ENCODE data around the gene OLIG1.

DNA sequence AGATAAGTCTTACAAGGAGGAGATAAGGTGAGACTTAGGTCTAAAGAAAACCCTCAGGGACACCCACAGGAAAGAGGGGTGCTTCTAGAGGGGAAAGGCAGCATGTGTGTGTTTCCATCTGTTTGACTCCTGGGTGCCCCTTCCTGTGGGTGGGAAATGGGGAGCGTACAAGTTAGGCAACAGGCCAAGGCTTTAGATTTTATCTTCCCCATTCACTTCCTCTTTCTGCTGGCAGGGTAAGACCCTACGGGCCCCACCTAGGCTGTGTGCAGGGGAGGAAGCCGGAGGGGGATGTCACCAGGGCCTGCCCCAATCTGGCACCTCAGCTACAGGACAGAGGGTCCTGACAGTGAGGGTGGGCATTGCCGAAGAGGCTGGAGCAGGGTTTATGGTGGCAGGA lies 2.5 kb upstream of the OLIG1 start:
- TF ChIP-seq EZH2 (IDR thresholded peaks at IDR 0.05), result no peak
- TF ChIP-seq POLR2AphosphoS5 (IDR thresholded peaks at IDR 0.05; ENCODE audit: low read depth, low read length), result no peak
- TF ChIP-seq MAX (IDR thresholded peaks at IDR 0.05), result no peak
- no peak for TF ChIP-seq CTCF (IDR thresholded peaks at IDR 0.05 in 2 of 3, conservative IDR thresholded peaks at IDR 0.05 in 1 of 3; ENCODE audit: borderline replicate concordance in 1 of 3, insufficient read depth in 1 of 3, low read depth in 2 of 3, low read length in 2 of 3)
- TF ChIP-seq RAD21 (IDR thresholded peaks at IDR 0.05; ENCODE audit: low read depth), result no peak
- no peak for TF ChIP-seq ZNF274 (IDR thresholded peaks at IDR 0.05; ENCODE audit: low read depth, low read length)
- no peak for TF ChIP-seq POLR2A (IDR thresholded peaks at IDR 0.05; ENCODE audit: borderline replicate concordance, extremely low read depth, insufficient read depth, insufficient read length)
- TF ChIP-seq CEBPB (IDR thresholded peaks at IDR 0.05; ENCODE audit: low read depth), result no peak
- TF ChIP-seq, protein P1, sequence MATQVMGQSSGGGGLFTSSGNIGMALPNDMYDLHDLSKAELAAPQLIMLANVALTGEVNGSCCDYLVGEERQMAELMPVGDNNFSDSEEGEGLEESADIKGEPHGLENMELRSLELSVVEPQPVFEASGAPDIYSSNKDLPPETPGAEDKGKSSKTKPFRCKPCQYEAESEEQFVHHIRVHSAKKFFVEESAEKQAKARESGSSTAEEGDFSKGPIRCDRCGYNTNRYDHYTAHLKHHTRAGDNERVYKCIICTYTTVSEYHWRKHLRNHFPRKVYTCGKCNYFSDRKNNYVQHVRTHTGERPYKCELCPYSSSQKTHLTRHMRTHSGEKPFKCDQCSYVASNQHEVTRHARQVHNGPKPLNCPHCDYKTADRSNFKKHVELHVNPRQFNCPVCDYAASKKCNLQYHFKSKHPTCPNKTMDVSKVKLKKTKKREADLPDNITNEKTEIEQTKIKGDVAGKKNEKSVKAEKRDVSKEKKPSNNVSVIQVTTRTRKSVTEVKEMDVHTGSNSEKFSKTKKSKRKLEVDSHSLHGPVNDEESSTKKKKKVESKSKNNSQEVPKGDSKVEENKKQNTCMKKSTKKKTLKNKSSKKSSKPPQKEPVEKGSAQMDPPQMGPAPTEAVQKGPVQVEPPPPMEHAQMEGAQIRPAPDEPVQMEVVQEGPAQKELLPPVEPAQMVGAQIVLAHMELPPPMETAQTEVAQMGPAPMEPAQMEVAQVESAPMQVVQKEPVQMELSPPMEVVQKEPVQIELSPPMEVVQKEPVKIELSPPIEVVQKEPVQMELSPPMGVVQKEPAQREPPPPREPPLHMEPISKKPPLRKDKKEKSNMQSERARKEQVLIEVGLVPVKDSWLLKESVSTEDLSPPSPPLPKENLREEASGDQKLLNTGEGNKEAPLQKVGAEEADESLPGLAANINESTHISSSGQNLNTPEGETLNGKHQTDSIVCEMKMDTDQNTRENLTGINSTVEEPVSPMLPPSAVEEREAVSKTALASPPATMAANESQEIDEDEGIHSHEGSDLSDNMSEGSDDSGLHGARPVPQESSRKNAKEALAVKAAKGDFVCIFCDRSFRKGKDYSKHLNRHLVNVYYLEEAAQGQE (IDR thresholded peaks at IDR 0.05; ENCODE audit: low read depth), result no peak
- no peak for TF ChIP-seq SP1 (IDR thresholded peaks at IDR 0.05; ENCODE audit: low read depth)
- TF ChIP-seq TCF7L2 (IDR thresholded peaks at IDR 0.05; ENCODE audit: borderline replicate concordance, extremely low read depth, insufficient read depth, insufficient read length), result no peak
- no peak for TF ChIP-seq ATF3 (IDR thresholded peaks at IDR 0.05)
- no peak for TF ChIP-seq YY1 (IDR thresholded peaks at IDR 0.05; ENCODE audit: extremely low read depth, insufficient replicate concordance, low read depth, low read length)
